Lower leg skin (tissue), 4 donors: ENCODE measurements around the gene SIL1. TPM values are rescaled to one million over a fixed set of nuclear protein-coding genes. Genes with fewer than 3 reads are reported as not detected.

Source experiments
- DNase-seq, 2 donors: peaks; one replicate each; pipeline ENCODE4 v3.0.0-alpha.2; 2019; ENCODE audit warnings: low spot score in 2 of 2
- H3K4me3 ChIP-seq: fragments of 200-600 bp; sonication (generic); 2 replicates; pipeline ENCODE4 v1.5.1; 2017; ENCODE audit warnings: mild to moderate bottlenecking, low read depth; ENCODE audit not compliant: poor library complexity, severe bottlenecking
- POLR2A ChIP-seq, 2 donors: fragments of 450-650 bp; IDR thresholded peaks; one replicate each; pipeline ENCODE4 v1.6.1; 2016 to 2017; ENCODE audit warnings: antibody characterized with exemption in 2 of 2, mild to moderate bottlenecking in 1 of 2, moderate library complexity in 1 of 2
- WGBS, 2 donors: methylation state at CpG; one replicate each; pipeline ENCODE4 v1.1.5; 2018; 5-methylcytosine and 5-hydroxymethylcytosine counted together
- intact Hi-C: fragments of 100-400 bp; cut with DNase I; formaldehyde crosslinking; loops from one replicate; pipeline ENCODE4 v1.15.0; 2023; ENCODE audit warnings: low total_unique reads
- total RNA-seq, 4 donors: library from RNA; depleted of rRNA; stranded (reverse); fragments of >200 nt; gene quantifications; one replicate each; pipeline ENCODE4 v1.1.0, GENCODE V29; 2016
- TF ChIP-seq, protein P1 (sequence below), 3 donors: fragments of 450-650 bp; IDR thresholded peaks; one replicate each; pipeline ENCODE4 v1.5.1; 2016; ENCODE audit warnings: antibody characterized with exemption in 3 of 3, mild to moderate bottlenecking in 3 of 3, moderate library complexity in 2 of 3

Gene SIL1
- total RNA-seq, 4 donors from 2014 or later: 35.1 to 45.4 (median 39.3) TPM

- no peak for TF ChIP-seq POLR2A (IDR thresholded peaks at IDR 0.05)
- TF ChIP-seq, protein P1, sequence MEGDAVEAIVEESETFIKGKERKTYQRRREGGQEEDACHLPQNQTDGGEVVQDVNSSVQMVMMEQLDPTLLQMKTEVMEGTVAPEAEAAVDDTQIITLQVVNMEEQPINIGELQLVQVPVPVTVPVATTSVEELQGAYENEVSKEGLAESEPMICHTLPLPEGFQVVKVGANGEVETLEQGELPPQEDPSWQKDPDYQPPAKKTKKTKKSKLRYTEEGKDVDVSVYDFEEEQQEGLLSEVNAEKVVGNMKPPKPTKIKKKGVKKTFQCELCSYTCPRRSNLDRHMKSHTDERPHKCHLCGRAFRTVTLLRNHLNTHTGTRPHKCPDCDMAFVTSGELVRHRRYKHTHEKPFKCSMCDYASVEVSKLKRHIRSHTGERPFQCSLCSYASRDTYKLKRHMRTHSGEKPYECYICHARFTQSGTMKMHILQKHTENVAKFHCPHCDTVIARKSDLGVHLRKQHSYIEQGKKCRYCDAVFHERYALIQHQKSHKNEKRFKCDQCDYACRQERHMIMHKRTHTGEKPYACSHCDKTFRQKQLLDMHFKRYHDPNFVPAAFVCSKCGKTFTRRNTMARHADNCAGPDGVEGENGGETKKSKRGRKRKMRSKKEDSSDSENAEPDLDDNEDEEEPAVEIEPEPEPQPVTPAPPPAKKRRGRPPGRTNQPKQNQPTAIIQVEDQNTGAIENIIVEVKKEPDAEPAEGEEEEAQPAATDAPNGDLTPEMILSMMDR (IDR thresholded peaks at IDR 0.05): no peak
- DNase-seq: no peak
- no peak overlapping the region for H3K4me3 ChIP-seq
- intact Hi-C loops: no loop called here
- 81 to 83% methylated on average over 10 of the region's 10 CpGs for WGBS, 2 donors
These were observed 294.9 kb downstream of the SIL1 start for GRCh38 chr5:138903130-138903775.

DNA sequence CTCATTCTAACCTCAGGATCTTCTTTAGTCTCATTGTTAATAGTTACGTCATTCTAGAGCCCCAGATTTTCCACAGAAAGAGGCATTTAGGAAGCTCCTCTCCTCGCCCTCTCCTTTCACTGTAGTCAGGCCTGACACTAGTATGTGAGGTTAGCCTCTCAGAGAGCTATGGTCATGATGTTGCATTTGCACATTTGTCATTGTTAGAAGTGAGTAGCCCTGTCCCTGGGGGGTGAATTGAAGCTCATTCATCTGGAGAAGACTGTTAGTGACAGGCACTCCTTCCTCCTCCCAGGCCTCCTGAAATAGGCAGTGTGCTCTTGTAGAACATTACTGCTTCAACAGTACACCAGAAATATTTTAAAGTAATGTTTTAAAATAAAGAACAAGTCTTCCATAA, 296.5 kb downstream of the SIL1 start:
- intact Hi-C loops: no loop called here
- H3K4me3 ChIP-seq: no peak overlapping the region
- no peak for TF ChIP-seq POLR2A (IDR thresholded peaks at IDR 0.05)
- no peak for DNase-seq
- 93 to 96% methylated on average over 2 of the region's 2 CpGs for WGBS, 2 donors

DNA sequence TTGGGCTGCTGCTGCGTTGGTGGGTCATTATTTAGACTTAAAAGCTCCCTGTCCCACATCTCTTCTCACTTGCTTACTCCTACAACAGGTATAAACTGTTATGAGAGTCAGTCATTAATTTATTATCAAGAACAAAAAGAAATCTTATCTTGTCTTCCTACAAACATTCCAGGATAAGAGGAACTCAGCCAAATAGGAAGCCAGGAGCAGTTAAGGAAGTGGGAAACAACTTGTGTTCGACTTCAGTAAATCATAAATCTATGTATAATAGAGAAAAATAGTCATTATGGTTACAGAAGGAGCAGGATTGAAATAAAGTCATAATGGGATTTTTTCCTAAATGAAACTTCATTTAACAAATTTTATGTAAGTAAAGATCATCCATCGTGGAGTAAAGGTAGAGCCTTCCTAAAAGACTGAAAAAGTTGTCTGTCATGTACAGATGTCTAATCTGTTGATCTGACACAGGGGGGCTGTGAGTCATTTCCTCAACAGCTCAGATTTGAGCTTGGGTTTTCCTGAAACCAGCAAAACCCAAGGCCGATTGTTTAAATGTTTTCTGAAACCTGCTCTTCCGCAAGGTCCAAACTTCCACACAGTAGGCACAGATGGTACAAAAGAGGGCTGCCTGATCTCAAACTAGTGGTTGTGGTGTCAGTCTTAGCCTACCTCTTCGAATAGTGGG, 297.7 kb downstream of the SIL1 start:
- no peak overlapping the region for H3K4me3 ChIP-seq
- DNase-seq: no peak
- 63 to 67% methylated on average over 6 of the region's 6 CpGs for WGBS, 2 donors
- TF ChIP-seq, protein P1 (IDR thresholded peaks at IDR 0.05): no peak
- intact Hi-C loops: no loop called here

GRCh38 chr5:138898742-138899141, 299.4 kb downstream of the SIL1 start:
- H3K4me3 ChIP-seq: no peak overlapping the region
- intact Hi-C loops: no loop called here

GRCh38 chr5:138898299-138898698, 299.9 kb downstream of the SIL1 start:
- H3K4me3 ChIP-seq: no peak overlapping the region
- no peak for DNase-seq
- WGBS, 2 donors: 98% methylated on average over 1 of the region's 1 CpG
- intact Hi-C loops: no loop called here
- TF ChIP-seq, protein P1 (IDR thresholded peaks at IDR 0.05): no peak
- no peak for TF ChIP-seq POLR2A (IDR thresholded peaks at IDR 0.05)

More at GRCh38 chr5:138898742-138899141, 299.4 kb downstream of the SIL1 start:
- no peak for DNase-seq
- 98 to 99% methylated on average over 2 of the region's 2 CpGs for WGBS, 2 donors
- TF ChIP-seq POLR2A (IDR thresholded peaks at IDR 0.05): no peak
- TF ChIP-seq, protein P1 (IDR thresholded peaks at IDR 0.05): no peak

Other genes starting within 250 kb of the SIL1 start
- 100 to 1,000 TPM; 108 to 135 (median 122) TPM for gene MATR3, start 95.4 kb upstream of the SIL1 start, total RNA-seq
- 10 to 100 TPM; 47.4 to 81.5 (median 64.7) TPM for gene PAIP2, start 143.5 kb upstream of the SIL1 start, total RNA-seq
- 1 to 10 TPM; 1.5 to 4.1 (median 2.6) TPM for gene SLC23A1, start 184.9 kb upstream of the SIL1 start, total RNA-seq
- not detected for gene MZB1, start 191.5 kb upstream of the SIL1 start, total RNA-seq
- under 1 TPM; 0.25 to 0.47 (median 0.33) TPM for gene PROB1, start 196.7 kb upstream of the SIL1 start, total RNA-seq
- gene SPATA24, start 205.7 kb upstream of the SIL1 start, total RNA-seq: 1 to 10 TPM in 1 of 4 donors, under 1 TPM in 2, not detected in 1; 0.65 to 1.4 (median 0.71) TPM
- 1 to 10 TPM; 1.6 to 5.9 (median 3.5) TPM for gene DNAJC18, start 241.2 kb upstream of the SIL1 start, total RNA-seq